ENCODE measurements around the gene ATP5MC2. TPM values are rescaled to one million over a fixed set of nuclear protein-coding genes. Genes with fewer than 3 reads are reported as not detected.

ATP5MC2 gene
- total and polyA plus RNA-seq, 9 of the 15 experiments (the other 6 are each of a cell fraction or from before 2014, with no cell fraction given) = 314 to 1,208 (median 468) TPM

DNA sequence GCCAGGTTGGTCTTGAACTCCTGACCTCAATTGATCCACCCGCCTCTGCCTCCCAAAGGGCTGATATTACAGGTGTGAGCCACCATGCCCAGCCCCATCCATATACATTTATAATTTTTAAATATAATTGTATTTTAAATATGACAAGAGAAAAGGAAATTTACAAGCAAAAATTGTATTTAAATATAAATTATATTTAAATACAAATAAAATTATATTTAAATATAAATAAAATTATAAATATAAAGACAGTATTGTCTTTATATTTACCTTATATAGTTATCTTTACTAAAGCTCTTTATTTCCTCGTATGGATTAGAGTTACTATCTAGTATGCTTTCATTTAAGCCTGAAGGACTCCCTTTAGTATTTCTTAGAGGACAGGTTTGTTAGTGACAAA, 37.8 kb downstream of the ATP5MC2 start:
- no peaks in the 10 kb centered on the region for H3K9me3 ChIP-seq (replicated peaks; ENCODE audit: control insufficient read depth, insufficient read depth, low read depth, low read length)
- CTCF ChIA-PET (ENCODE audit: low intra/inter-chr PET ratio) = no interaction called here
- no peaks in the 10 kb centered on the region for H4K20me1 ChIP-seq (replicated peaks; ENCODE audit: control insufficient read depth, insufficient read depth, low read length)
- FAIRE-seq = no peak
- DNase-seq (ENCODE audit: extremely low read depth in 1 of 4, low spot score in 3 of 4) = no peak
- H3K9me1 ChIP-seq (ENCODE audit: control insufficient read depth, insufficient read depth, low read length) = no peaks in the 10 kb centered on the region
- no peak overlapping the region for H3K27ac ChIP-seq (ENCODE audit: extremely low read depth, low read depth, low read length)
- 52% methylated on average over 2 of the region's 2 CpGs for WGBS (ENCODE audit: insufficient coverage, low coverage, missing lambda C conversion rate)
- no peaks in the 10 kb centered on the region for H3K36me3 ChIP-seq (ENCODE audit: control insufficient read depth, insufficient read depth, low read length)
- no peaks in the 10 kb centered on the region for H3K4me1 ChIP-seq (replicated peaks in 1 of 2; ENCODE audit: control insufficient read depth in 2 of 2, insufficient read depth in 2 of 2, low read length in 2 of 2)
- ATAC-seq = no peak
- POLR2A ChIA-PET = interaction anchor here (0.8 kb wide), 1 partner anchor 21 kb away, joined by 3 read pairs; no protein-coding TSS in a partner anchor
- no peaks in the 10 kb centered on the region for H3K27me3 ChIP-seq (ENCODE audit: control insufficient read depth in 2 of 2, insufficient read depth in 2 of 2, low read length in 2 of 2)
- H3K4me3 ChIP-seq = no peak overlapping the region
- H2AFZ ChIP-seq (ENCODE audit: low read depth, low read length) = peak overlapping the region; percentile 55; the same call in 1 of the 2 replicates
- TF ChIP-seq, protein P1, sequence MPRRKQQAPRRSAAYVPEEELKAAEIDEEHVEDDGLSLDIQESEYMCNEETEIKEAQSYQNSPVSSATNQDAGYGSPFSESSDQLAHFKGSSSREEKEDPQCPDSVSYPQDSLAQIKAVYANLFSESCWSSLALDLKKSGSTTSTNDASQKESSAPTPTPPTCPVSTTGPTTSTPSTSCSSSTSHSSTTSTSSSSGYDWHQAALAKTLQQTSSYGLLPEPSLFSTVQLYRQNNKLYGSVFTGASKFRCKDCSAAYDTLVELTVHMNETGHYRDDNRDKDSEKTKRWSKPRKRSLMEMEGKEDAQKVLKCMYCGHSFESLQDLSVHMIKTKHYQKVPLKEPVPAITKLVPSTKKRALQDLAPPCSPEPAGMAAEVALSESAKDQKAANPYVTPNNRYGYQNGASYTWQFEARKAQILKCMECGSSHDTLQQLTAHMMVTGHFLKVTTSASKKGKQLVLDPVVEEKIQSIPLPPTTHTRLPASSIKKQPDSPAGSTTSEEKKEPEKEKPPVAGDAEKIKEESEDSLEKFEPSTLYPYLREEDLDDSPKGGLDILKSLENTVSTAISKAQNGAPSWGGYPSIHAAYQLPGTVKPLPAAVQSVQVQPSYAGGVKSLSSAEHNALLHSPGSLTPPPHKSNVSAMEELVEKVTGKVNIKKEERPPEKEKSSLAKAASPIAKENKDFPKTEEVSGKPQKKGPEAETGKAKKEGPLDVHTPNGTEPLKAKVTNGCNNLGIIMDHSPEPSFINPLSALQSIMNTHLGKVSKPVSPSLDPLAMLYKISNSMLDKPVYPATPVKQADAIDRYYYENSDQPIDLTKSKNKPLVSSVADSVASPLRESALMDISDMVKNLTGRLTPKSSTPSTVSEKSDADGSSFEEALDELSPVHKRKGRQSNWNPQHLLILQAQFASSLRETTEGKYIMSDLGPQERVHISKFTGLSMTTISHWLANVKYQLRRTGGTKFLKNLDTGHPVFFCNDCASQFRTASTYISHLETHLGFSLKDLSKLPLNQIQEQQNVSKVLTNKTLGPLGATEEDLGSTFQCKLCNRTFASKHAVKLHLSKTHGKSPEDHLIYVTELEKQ (CRISPR knock-in tag; IDR thresholded peaks at IDR 0.05) = no peak
- no peaks in the 10 kb centered on the region for H3K79me2 ChIP-seq (ENCODE audit: control insufficient read depth, insufficient read depth, low read length)
- intact Hi-C loops (cut with micrococcal nuclease) (no loop called here), in situ Hi-C loops (cut with MboI) (no loop called here)
- no peak overlapping the region for H3K9ac ChIP-seq (ENCODE audit: insufficient read depth in 1 of 2, low read depth in 2 of 2, low read length in 2 of 2)
- H3K4me2 ChIP-seq (ENCODE audit: insufficient read depth, low read length) = no peak overlapping the region
- BruUV-seq (replicated peaks) = no TSS peak

DNA sequence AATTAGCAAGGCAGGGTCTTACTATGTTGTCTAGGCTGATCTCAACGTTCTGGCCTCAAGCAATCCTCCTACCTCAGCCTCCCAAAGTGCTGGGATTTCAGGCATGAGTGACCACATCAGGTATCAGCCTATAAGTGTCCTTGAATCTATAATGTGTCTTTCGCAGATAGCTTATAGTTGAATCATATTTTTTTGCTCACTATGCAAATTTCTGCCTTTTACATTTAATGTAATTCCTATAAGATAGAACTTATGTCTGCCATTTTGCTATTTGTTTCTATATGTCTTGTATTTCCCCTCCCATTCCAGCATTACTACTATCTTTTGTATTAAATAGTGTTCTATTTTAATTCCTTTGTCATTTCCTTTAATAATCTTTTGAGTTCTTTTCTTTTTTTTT, 39.2 kb downstream of the ATP5MC2 start:
- BruUV-seq (replicated peaks) = no TSS peak
- DNase-seq (ENCODE audit: extremely low read depth in 1 of 4, low spot score in 3 of 4) = no peak
- no peak overlapping the region for H3K4me3 ChIP-seq
- no peak overlapping the region for H2AFZ ChIP-seq (ENCODE audit: low read depth, low read length)
- POLR2A ChIA-PET = no interaction called here
- no peak overlapping the region for H3K9ac ChIP-seq (ENCODE audit: insufficient read depth in 1 of 2, low read depth in 2 of 2, low read length in 2 of 2)
- no peak for FAIRE-seq
- no peak overlapping the region for H3K27ac ChIP-seq (ENCODE audit: extremely low read depth, low read depth, low read length)
- no peak for ATAC-seq
- H3K9me3 ChIP-seq (replicated peaks; ENCODE audit: control insufficient read depth, insufficient read depth, low read depth, low read length) = no peaks in the 10 kb centered on the region
- intact Hi-C loops (cut with micrococcal nuclease) (no loop called here), in situ Hi-C loops (cut with MboI) (no loop called here)
- no peaks in the 10 kb centered on the region for H4K20me1 ChIP-seq (replicated peaks; ENCODE audit: control insufficient read depth, insufficient read depth, low read length)
- H3K36me3 ChIP-seq (ENCODE audit: control insufficient read depth, insufficient read depth, low read length) = no peaks in the 10 kb centered on the region
- no peaks in the 10 kb centered on the region for H3K27me3 ChIP-seq (ENCODE audit: control insufficient read depth in 2 of 2, insufficient read depth in 2 of 2, low read length in 2 of 2)
- TF ChIP-seq PRMT5 (CRISPR knock-in tag; IDR thresholded peaks at IDR 0.05) = no peak
- TF ChIP-seq MAFF (IDR thresholded peaks at IDR 0.05; ENCODE audit: low read length) = 0 out of 2 replicates have a peak, but pooled peaks have one; percentile 27
- TF ChIP-seq RCOR1 (IDR thresholded peaks at IDR 0.05; ENCODE audit: borderline replicate concordance in 1 of 2, low read depth in 2 of 2, low read length in 2 of 2) = no peak
- peak; percentile 89 for TF ChIP-seq ZNF316 (IDR thresholded peaks at IDR 0.05)
- no peak for TF ChIP-seq HMGN3 (IDR thresholded peaks at IDR 0.05; ENCODE audit: borderline replicate concordance, extremely low read depth, insufficient read length, low read depth, low read length)
- no peak for TF ChIP-seq RBM15 (IDR thresholded peaks at IDR 0.05; ENCODE audit: insufficient read depth, low read length)
- TF ChIP-seq GATAD2A (IDR thresholded peaks at IDR 0.05) = no peak
- peak; percentile 11; the same call in 1 of the 2 replicates for TF ChIP-seq MAFK (IDR thresholded peaks at IDR 0.05; ENCODE audit: low read length)
- TF ChIP-seq SAP30 (IDR thresholded peaks at IDR 0.05; ENCODE audit: borderline replicate concordance, insufficient read depth, low read depth, low read length, poor library complexity, severe bottlenecking) = no peak
- peak; percentile 52 for TF ChIP-seq MAFG (tag; conservative IDR thresholded peaks at IDR 0.05)
- TF ChIP-seq C11orf30 (IDR thresholded peaks at IDR 0.05; ENCODE audit: low read depth) = peak; percentile 72
- peak; percentile 67 for TF ChIP-seq ZNF507 (tag; conservative IDR thresholded peaks at IDR 0.05)
- CTCF ChIA-PET (ENCODE audit: low intra/inter-chr PET ratio) = no interaction called here
- no peaks in the 10 kb centered on the region for H3K79me2 ChIP-seq (ENCODE audit: control insufficient read depth, insufficient read depth, low read length)
- H3K4me1 ChIP-seq (replicated peaks in 1 of 2; ENCODE audit: control insufficient read depth in 2 of 2, insufficient read depth in 2 of 2, low read length in 2 of 2) = no peaks in the 10 kb centered on the region
- no peaks in the 10 kb centered on the region for H3K9me1 ChIP-seq (ENCODE audit: control insufficient read depth, insufficient read depth, low read length)
- WGBS (ENCODE audit: insufficient coverage, low coverage, missing lambda C conversion rate) = 15% methylated on average over 2 of the region's 2 CpGs
- H3K4me2 ChIP-seq (ENCODE audit: insufficient read depth, low read length) = no peak overlapping the region

All from K562 (cell line).